Activated B cell treated with CpG ODN at 0.5 μM for 24 hours (primary cell): ENCODE measurements around the gene FOXP1. TPM values are rescaled to one million over a fixed set of nuclear protein-coding genes. Genes with fewer than 3 reads are reported as not detected.
A peak's percentile ranks its signal among the peaks of the same experiment; 100 is the strongest.

ENCODE experiments used
- ATAC-seq: fragments of 200-7000 bp; cut with Tn5 transposase; one replicate; pipeline ENCODE4 v1.10.0; 2021; ENCODE audit warnings: low read depth, mild to moderate bottlenecking, moderate library complexity
- CTCF ChIA-PET: fragments of 350-600 bp; sonication (Branson Sonifier 250); formaldehyde crosslinking; loops from one replicate; lab custom pipeline; 2021; ENCODE audit warnings: antibody characterized with exemption; lab: Charles Lee
- POLR2A ChIA-PET: fragments of 350-600 bp; sonication (Branson Sonifier 250); formaldehyde crosslinking; loops from one replicate; lab custom pipeline; 2021; ENCODE audit warnings: antibody characterized with exemption; lab: Charles Lee
- DNase-seq: peaks from one replicate; pipeline ENCODE4 v3.0.0; 2022
- H3K27ac Mint-ChIP-seq: one replicate; pipeline ENCODE4 v1.8.0; 2020; ENCODE audit warnings: mixed read lengths
- H3K27me3 Mint-ChIP-seq: one replicate; pipeline ENCODE4 v1.8.0; 2021; ENCODE audit warnings: mixed read lengths
- H3K36me3 Mint-ChIP-seq: one replicate; pipeline ENCODE4 v1.8.0; 2021; ENCODE audit warnings: low read depth, mixed read lengths
- H3K4me1 Mint-ChIP-seq: one replicate; pipeline ENCODE4 v1.8.0; 2021; ENCODE audit warnings: mixed read lengths
- H3K4me3 Mint-ChIP-seq: one replicate; pipeline ENCODE4 v1.8.0; 2020; ENCODE audit warnings: mild to moderate bottlenecking, mixed read lengths
- H3K9me3 Mint-ChIP-seq: one replicate; pipeline ENCODE4 v1.8.0; 2020; ENCODE audit warnings: mixed read lengths
- CTCF ChIP-seq: fragments of 200-600 bp; IDR thresholded peaks from one replicate; pipeline ENCODE4 v1.8.0; 2022; ENCODE audit warnings: antibody characterized with exemption, mild to moderate bottlenecking
- intact Hi-C: fragments of 100-400 bp; cut with micrococcal nuclease; formaldehyde crosslinking; loops from one replicate; pipeline ENCODE4 v1.15.1; 2024
- total RNA-seq: library from RNA; stranded (reverse); gene quantifications from 2 replicates; pipeline ENCODE4 v1.2.3, GENCODE V29; 2022

The FOXP1 gene
- total RNA-seq, 1 donor from 2014 or later = 563 TPM

- H3K27ac Mint-ChIP-seq = no peak overlapping the region
These were observed 337.3 kb downstream of the FOXP1 start for GRCh38 chr3:71245971-71246880.

GRCh38 chr3:71244826-71245488, 338.6 kb downstream of the FOXP1 start:
- H3K4me1 Mint-ChIP-seq = peaks cover 66% of the 10 kb centered on the region
- H3K9me3 Mint-ChIP-seq = no peaks in the 10 kb centered on the region
- intact Hi-C loops = no loop called here
- CTCF ChIA-PET = no interaction called here
- H3K36me3 Mint-ChIP-seq = peaks cover 19% of the 10 kb centered on the region
- no peak for ATAC-seq
- POLR2A ChIA-PET = interaction anchor here (0.6 kb wide), 1 partner anchor 17 kb away, joined by 3 read pairs; no protein-coding TSS in a partner anchor
- H3K27ac Mint-ChIP-seq = peak overlapping the region; percentile 20
- TF ChIP-seq CTCF = no peak
- no peak for DNase-seq
- no peak overlapping the region for H3K4me3 Mint-ChIP-seq
- H3K27me3 Mint-ChIP-seq = no peaks in the 10 kb centered on the region

More at GRCh38 chr3:71245971-71246880, 337.3 kb downstream of the FOXP1 start:
- intact Hi-C loops = no loop called here
- no peaks in the 10 kb centered on the region for H3K27me3 Mint-ChIP-seq
- POLR2A ChIA-PET = interaction anchor here (0.6 kb wide), 1 partner anchor 19 kb away, joined by 6 read pairs; no protein-coding TSS in a partner anchor
- H3K36me3 Mint-ChIP-seq = peaks cover 17% of the 10 kb centered on the region
- DNase-seq (no peak), ATAC-seq (no peak)
- CTCF ChIA-PET = no interaction called here
- H3K9me3 Mint-ChIP-seq = no peaks in the 10 kb centered on the region
- peaks cover 66% of the 10 kb centered on the region for H3K4me1 Mint-ChIP-seq
- H3K4me3 Mint-ChIP-seq = no peak overlapping the region
- TF ChIP-seq CTCF = no peak

GRCh38 chr3:71244153-71244825, 339.2 kb downstream of the FOXP1 start:
- Mint-ChIP-seq H3K4me1 (peaks cover 66% of the 10 kb centered on the region), H3K4me3 (no peak overlapping the region), H3K27ac (peak overlapping the region; percentile 62), H3K27me3 (no peaks in the 10 kb centered on the region), H3K36me3 (peaks cover 19% of the 10 kb centered on the region), H3K9me3 (no peaks in the 10 kb centered on the region)
- DNase-seq (no peak), ATAC-seq (no peak)
- ChIA-PET POLR2A (no interaction called here), CTCF (no interaction called here)
- intact Hi-C loops = no loop called here
- TF ChIP-seq CTCF = no peak

- Mint-ChIP-seq H3K4me1 (peaks cover 66% of the 10 kb centered on the region), H3K27me3 (no peaks in the 10 kb centered on the region), H3K9me3 (no peaks in the 10 kb centered on the region), H3K27ac (no peak overlapping the region), H3K36me3 (peaks cover 19% of the 10 kb centered on the region), H3K4me3 (no peak overlapping the region)
- no peak for TF ChIP-seq CTCF
- intact Hi-C loops = no loop called here
- ChIA-PET POLR2A (interaction anchor here (0.6 to 0.7 kb wide), 2 partner anchors 42 to 54 kb away, joined by 3 to 4 read pairs; no protein-coding TSS in a partner anchor), CTCF (interaction anchor here (1.4 kb wide), 1 partner anchor 10 kb away, joined by 3 read pairs; no protein-coding TSS in a partner anchor)
- DNase-seq (no peak), ATAC-seq (no peak)
These were observed 340.3 kb downstream of the FOXP1 start for GRCh38 chr3:71243229-71243628.
